Measurements from ENCODE around the gene BCL11A.

The BCL11A gene

DNA sequence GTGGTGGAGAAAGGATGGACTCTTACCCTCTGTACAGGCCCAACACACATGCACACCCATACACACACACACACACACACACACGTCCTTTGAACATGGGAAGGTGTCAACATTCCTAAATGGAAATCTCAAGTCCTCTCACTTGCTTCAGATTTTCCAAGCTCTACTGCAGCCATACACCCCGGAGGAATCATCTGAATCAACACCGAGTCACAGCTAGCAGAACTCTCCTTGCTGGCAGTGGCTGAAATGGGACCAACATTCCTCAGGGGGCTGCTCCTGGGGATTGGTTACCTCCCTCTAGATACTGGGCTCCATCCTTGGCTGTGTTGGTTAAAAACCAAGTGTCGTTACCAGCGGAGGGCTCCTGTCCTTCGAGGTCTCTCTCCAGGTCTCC, 112.7 kb downstream of the BCL11A start:
- H3K18ac ChIP-seq (ENCODE audit: low read depth in 1 of 2, low read length in 2 of 2) = no peak overlapping the region
- no peaks in the 10 kb centered on the region for H3K79me1 ChIP-seq (replicated peaks; ENCODE audit: low read length, poor library complexity, severe bottlenecking)
- DNase-seq = no peak
- H2AFZ ChIP-seq (ENCODE audit: low read depth, low read length) = no peak overlapping the region
- H2BK12ac ChIP-seq (ENCODE audit: low read length in 2 of 2) = no peak overlapping the region
- 83% methylated on average over 6 of the region's 6 CpGs for WGBS
- H3K4ac ChIP-seq (ENCODE audit: low read depth in 1 of 2, low read length in 2 of 2) = no peak overlapping the region
- H2BK120ac ChIP-seq (ENCODE audit: low read depth, low read length) = no peak overlapping the region
- no peak overlapping the region for H3K27ac ChIP-seq (ENCODE audit: low read length, poor library complexity, severe bottlenecking)
- no peaks in the 10 kb centered on the region for H3K9me3 ChIP-seq (ENCODE audit: control insufficient read depth, low read length)
- peaks cover 2% of the 10 kb centered on the region for H3K4me1 ChIP-seq (ENCODE audit: control insufficient read depth, insufficient read depth, low read depth, low read length)
- H3K14ac ChIP-seq (ENCODE audit: low read length in 2 of 2) = no peak overlapping the region
- no peak overlapping the region for H2BK15ac ChIP-seq (ENCODE audit: low read depth, poor library complexity, severe bottlenecking)
- H2AK5ac ChIP-seq (ENCODE audit: low read length, severe bottlenecking) = no peak overlapping the region
- H2BK5ac ChIP-seq (ENCODE audit: low read depth, low read length, poor library complexity, severe bottlenecking) = no peak overlapping the region
- H3K23ac ChIP-seq (ENCODE audit: low read length in 2 of 2) = no peak overlapping the region
- no peaks in the 10 kb centered on the region for H3K27me3 ChIP-seq (ENCODE audit: control insufficient read depth in 1 of 2, insufficient read depth in 1 of 2, low read length in 2 of 2)
- no peak overlapping the region for H3K4me3 ChIP-seq (ENCODE audit: insufficient read depth in 1 of 2, low read depth in 1 of 2, low read length in 2 of 2)
- no peak overlapping the region for H4K91ac ChIP-seq (ENCODE audit: low read length)
- no peak overlapping the region for H3K4me2 ChIP-seq (ENCODE audit: low read length, poor library complexity, severe bottlenecking)
- H4K8ac ChIP-seq (ENCODE audit: low read length) = no peak overlapping the region
- no peaks in the 10 kb centered on the region for H3K36me3 ChIP-seq (ENCODE audit: control insufficient read depth in 1 of 2, insufficient read depth in 2 of 2, low read depth in 1 of 2, low read length in 2 of 2)
- H3K9ac ChIP-seq (ENCODE audit: low read length) = no peak overlapping the region

DNA sequence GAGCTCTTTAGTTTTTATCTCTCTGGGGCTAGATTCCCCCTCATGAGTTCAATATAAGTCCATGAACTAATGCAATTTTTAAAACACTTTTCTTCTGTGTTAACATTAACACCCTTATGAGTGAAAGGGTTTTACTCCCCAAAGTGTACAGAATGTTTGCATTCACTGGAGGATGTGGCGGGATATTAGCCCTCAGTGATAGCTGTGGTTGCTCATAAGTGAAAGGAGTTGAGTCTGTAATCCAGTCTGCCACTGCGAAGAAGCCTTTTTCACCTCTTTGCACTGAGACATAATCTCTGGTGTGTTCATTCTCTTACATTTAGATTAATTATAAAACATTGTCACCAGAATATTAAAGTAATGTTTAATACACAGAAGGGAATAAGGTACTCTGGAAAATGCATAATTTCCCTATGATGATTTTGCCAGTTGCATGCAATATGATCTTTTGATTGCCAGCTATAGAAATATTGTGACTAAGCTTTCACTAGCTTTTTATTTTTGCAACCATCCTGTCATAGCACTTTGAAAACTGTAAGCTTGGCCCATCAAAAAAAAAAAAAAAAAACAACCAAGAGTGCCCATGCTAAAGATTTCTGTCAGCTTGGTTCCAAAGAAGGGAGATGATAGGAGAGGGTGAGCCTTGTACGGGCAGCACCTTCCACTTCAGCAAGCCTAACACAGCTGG, 113.2 kb downstream of the BCL11A start:
- H3K36me3 ChIP-seq (ENCODE audit: control insufficient read depth in 1 of 2, insufficient read depth in 2 of 2, low read depth in 1 of 2, low read length in 2 of 2) = no peaks in the 10 kb centered on the region
- no peak overlapping the region for H3K27ac ChIP-seq (ENCODE audit: low read length, poor library complexity, severe bottlenecking)
- H2BK12ac ChIP-seq (ENCODE audit: low read length in 2 of 2) = no peak overlapping the region
- no peaks in the 10 kb centered on the region for H3K79me1 ChIP-seq (replicated peaks; ENCODE audit: low read length, poor library complexity, severe bottlenecking)
- no peak overlapping the region for H2BK15ac ChIP-seq (ENCODE audit: low read depth, poor library complexity, severe bottlenecking)
- peaks cover 3% of the 10 kb centered on the region for H3K4me1 ChIP-seq (ENCODE audit: control insufficient read depth, insufficient read depth, low read depth, low read length)
- no peak overlapping the region for H3K4me2 ChIP-seq (ENCODE audit: low read length, poor library complexity, severe bottlenecking)
- H3K23ac ChIP-seq (ENCODE audit: low read length in 2 of 2) = no peak overlapping the region
- H4K91ac ChIP-seq (ENCODE audit: low read length) = no peak overlapping the region
- DNase-seq = no peak
- H3K4ac ChIP-seq (ENCODE audit: low read depth in 1 of 2, low read length in 2 of 2) = no peak overlapping the region
- H2BK5ac ChIP-seq (ENCODE audit: low read depth, low read length, poor library complexity, severe bottlenecking) = no peak overlapping the region
- no peak overlapping the region for H4K8ac ChIP-seq (ENCODE audit: low read length)
- no peak overlapping the region for H2AFZ ChIP-seq (ENCODE audit: low read depth, low read length)
- WGBS = 90% methylated on average over 2 of the region's 3 CpGs
- no peaks in the 10 kb centered on the region for H3K9me3 ChIP-seq (ENCODE audit: control insufficient read depth, low read length)
- no peak overlapping the region for H3K18ac ChIP-seq (ENCODE audit: low read depth in 1 of 2, low read length in 2 of 2)
- H3K4me3 ChIP-seq (ENCODE audit: insufficient read depth in 1 of 2, low read depth in 1 of 2, low read length in 2 of 2) = no peak overlapping the region
- no peak overlapping the region for H3K9ac ChIP-seq (ENCODE audit: low read length)
- H2BK120ac ChIP-seq (ENCODE audit: low read depth, low read length) = no peak overlapping the region
- H3K14ac ChIP-seq (ENCODE audit: low read length in 2 of 2) = no peak overlapping the region
- no peak overlapping the region for H2AK5ac ChIP-seq (ENCODE audit: low read length, severe bottlenecking)
- H3K27me3 ChIP-seq (ENCODE audit: control insufficient read depth in 1 of 2, insufficient read depth in 1 of 2, low read length in 2 of 2) = no peaks in the 10 kb centered on the region

DNA sequence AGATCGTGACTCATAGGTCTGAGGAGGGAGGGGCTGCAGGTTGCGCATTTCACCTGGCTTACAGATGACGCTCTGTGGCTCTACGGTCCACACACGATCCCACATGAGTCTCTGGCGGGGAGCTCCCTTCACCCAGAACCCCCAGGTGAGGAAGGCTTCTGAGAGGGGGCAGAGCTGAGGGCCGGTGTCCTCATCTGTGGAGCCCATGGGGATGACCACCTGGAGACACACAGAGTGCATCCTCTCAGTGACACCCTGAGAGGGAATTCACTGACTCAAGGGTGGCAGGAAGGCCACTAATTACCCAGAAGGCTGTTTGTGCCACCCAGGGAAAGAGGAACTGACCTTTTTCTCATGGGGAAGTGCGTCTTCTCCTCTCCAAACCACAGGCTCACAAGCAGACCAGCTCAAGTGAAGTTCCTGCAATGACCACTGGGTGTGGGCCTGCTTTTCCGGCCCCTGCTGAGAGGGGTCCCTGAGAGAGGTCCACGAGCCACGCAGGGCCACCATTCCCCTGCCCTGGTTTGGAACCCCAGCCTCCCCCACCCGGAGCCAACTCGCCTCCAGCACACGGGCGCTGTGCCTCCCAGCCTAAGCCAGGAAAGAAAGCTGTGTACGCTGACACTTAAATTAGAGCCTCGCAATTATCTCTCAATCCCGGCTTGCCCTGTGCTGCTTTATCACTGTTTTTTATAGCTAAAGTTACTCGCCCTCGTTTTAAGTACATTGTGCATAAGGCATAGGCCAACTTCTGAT, 114.1 kb downstream of the BCL11A start:
- Histone ChIP-seq H3K23ac (ENCODE audit: low read length in 2 of 2) (no peak overlapping the region), H3K27me3 (ENCODE audit: control insufficient read depth in 1 of 2, insufficient read depth in 1 of 2, low read length in 2 of 2) (no peaks in the 10 kb centered on the region), H3K9ac (ENCODE audit: low read length) (no peak overlapping the region), H3K4ac (ENCODE audit: low read depth in 1 of 2, low read length in 2 of 2) (no peak overlapping the region), H3K79me1 (replicated peaks; ENCODE audit: low read length, poor library complexity, severe bottlenecking) (no peaks in the 10 kb centered on the region), H3K18ac (ENCODE audit: low read depth in 1 of 2, low read length in 2 of 2) (no peak overlapping the region), H3K4me3 (ENCODE audit: insufficient read depth in 1 of 2, low read depth in 1 of 2, low read length in 2 of 2) (no peak overlapping the region), H2BK12ac (ENCODE audit: low read length in 2 of 2) (no peak overlapping the region), H3K14ac (ENCODE audit: low read length in 2 of 2) (no peak overlapping the region), H4K8ac (ENCODE audit: low read length) (no peak overlapping the region), H4K91ac (ENCODE audit: low read length) (no peak overlapping the region), H2BK15ac (ENCODE audit: low read depth, poor library complexity, severe bottlenecking) (no peak overlapping the region), H2AK5ac (ENCODE audit: low read length, severe bottlenecking) (no peak overlapping the region), H3K9me3 (ENCODE audit: control insufficient read depth, low read length) (no peaks in the 10 kb centered on the region), H3K4me1 (ENCODE audit: control insufficient read depth, insufficient read depth, low read depth, low read length) (peaks cover 3% of the 10 kb centered on the region), H3K27ac (ENCODE audit: low read length, poor library complexity, severe bottlenecking) (no peak overlapping the region), H2BK120ac (ENCODE audit: low read depth, low read length) (no peak overlapping the region), H3K4me2 (ENCODE audit: low read length, poor library complexity, severe bottlenecking) (no peak overlapping the region), H2BK5ac (ENCODE audit: low read depth, low read length, poor library complexity, severe bottlenecking) (no peak overlapping the region), H2AFZ (ENCODE audit: low read depth, low read length) (no peak overlapping the region), H3K36me3 (ENCODE audit: control insufficient read depth in 1 of 2, insufficient read depth in 2 of 2, low read depth in 1 of 2, low read length in 2 of 2) (no peaks in the 10 kb centered on the region)
- 84% methylated on average over 18 of the region's 20 CpGs for WGBS
- DNase-seq = no peak

DNA sequence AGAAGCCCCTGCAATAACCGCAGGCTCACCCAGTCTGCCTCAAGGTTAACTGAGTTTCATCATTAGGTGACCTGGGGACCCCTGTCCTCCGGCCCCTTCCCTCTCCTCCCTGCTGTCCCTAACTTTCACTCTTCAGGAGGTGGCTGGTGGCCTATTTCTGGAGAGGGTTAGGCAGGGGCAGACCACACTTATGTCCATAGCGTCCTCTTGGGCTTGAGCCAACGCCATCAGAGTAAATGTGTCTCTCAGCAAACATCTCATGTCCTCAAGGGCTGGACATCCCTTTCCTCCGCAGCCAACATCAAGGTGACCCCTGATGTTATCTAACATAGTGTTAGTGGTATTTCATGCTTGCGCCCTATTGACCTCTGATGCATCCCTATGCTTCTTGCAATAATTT, 114.8 kb downstream of the BCL11A start:
- H2BK120ac ChIP-seq (ENCODE audit: low read depth, low read length) = no peak overlapping the region
- H4K8ac ChIP-seq (ENCODE audit: low read length) = no peak overlapping the region
- 100% methylated on average over 6 of the region's 6 CpGs for WGBS
- no peak overlapping the region for H3K4me2 ChIP-seq (ENCODE audit: low read length, poor library complexity, severe bottlenecking)
- H4K91ac ChIP-seq (ENCODE audit: low read length) = no peak overlapping the region
- H3K36me3 ChIP-seq (ENCODE audit: control insufficient read depth in 1 of 2, insufficient read depth in 2 of 2, low read depth in 1 of 2, low read length in 2 of 2) = no peaks in the 10 kb centered on the region
- peaks cover 3% of the 10 kb centered on the region for H3K4me1 ChIP-seq (ENCODE audit: control insufficient read depth, insufficient read depth, low read depth, low read length)
- no peak overlapping the region for H3K4ac ChIP-seq (ENCODE audit: low read depth in 1 of 2, low read length in 2 of 2)
- H2AK5ac ChIP-seq (ENCODE audit: low read length, severe bottlenecking) = no peak overlapping the region
- H2BK12ac ChIP-seq (ENCODE audit: low read length in 2 of 2) = no peak overlapping the region
- H3K9me3 ChIP-seq (ENCODE audit: control insufficient read depth, low read length) = no peaks in the 10 kb centered on the region
- no peaks in the 10 kb centered on the region for H3K79me1 ChIP-seq (replicated peaks; ENCODE audit: low read length, poor library complexity, severe bottlenecking)
- H3K23ac ChIP-seq (ENCODE audit: low read length in 2 of 2) = no peak overlapping the region
- H3K27me3 ChIP-seq (ENCODE audit: control insufficient read depth in 1 of 2, insufficient read depth in 1 of 2, low read length in 2 of 2) = no peaks in the 10 kb centered on the region
- no peak overlapping the region for H2AFZ ChIP-seq (ENCODE audit: low read depth, low read length)
- H3K27ac ChIP-seq (ENCODE audit: low read length, poor library complexity, severe bottlenecking) = no peak overlapping the region
- no peak overlapping the region for H2BK15ac ChIP-seq (ENCODE audit: low read depth, poor library complexity, severe bottlenecking)
- H3K9ac ChIP-seq (ENCODE audit: low read length) = no peak overlapping the region
- H2BK5ac ChIP-seq (ENCODE audit: low read depth, low read length, poor library complexity, severe bottlenecking) = no peak overlapping the region
- H3K4me3 ChIP-seq (ENCODE audit: insufficient read depth in 1 of 2, low read depth in 1 of 2, low read length in 2 of 2) = no peak overlapping the region
- H3K18ac ChIP-seq (ENCODE audit: low read depth in 1 of 2, low read length in 2 of 2) = no peak overlapping the region
- no peak overlapping the region for H3K14ac ChIP-seq (ENCODE audit: low read length in 2 of 2)
- DNase-seq = no peak

Data from mesenchymal stem cell (in vitro differentiated cells and primary cell).